GM12878 (cell line): ENCODE data around the gene DDR1. TPM values are rescaled to one million over a fixed set of nuclear protein-coding genes. Genes with fewer than 3 reads are reported as not detected.

Source experiments
- ATAC-seq: fragments of 200-7000 bp; cut with Tn5 transposase; 3 replicates; pipeline ENCODE4 v1.9.1; 2020; ENCODE audit warnings: mild to moderate bottlenecking, moderate library complexity
- BruUV-seq: library from RNA; stranded (reverse); fragments of 400-500 nt; replicated peaks from 2 replicates; lab custom pipeline; 2021; lab: Mats Ljungman, UMichigan
- CTCF ChIA-PET: fragments of 300-600 bp; sonication (Branson Sonifier 250); formaldehyde crosslinking; extraction: SDS; loops from one replicate; lab custom pipeline; 2021; ENCODE audit warnings: inconsistent platforms; lab: Yijun Ruan, JAX
- POLR2A ChIA-PET: fragments of 350-600 bp; formaldehyde crosslinking; extraction: SDS; loops from one replicate; lab custom pipeline; 2021; ENCODE audit warnings: inconsistent platforms; lab: Charles Lee
- RAD21 ChIA-PET: fragments of 300-600 bp; sonication (Branson Sonifier 250); formaldehyde crosslinking; loops from one replicate; lab custom pipeline; 2023; ENCODE audit warnings: antibody characterized with exemption; ENCODE audit not compliant: unreplicated experiment; lab: Charles Lee
- SMC1A ChIA-PET: fragments of 300-600 bp; sonication (Branson Sonifier 250); formaldehyde crosslinking; loops from one replicate; lab custom pipeline; 2023; ENCODE audit not compliant: unreplicated experiment, uncharacterized antibody; lab: Charles Lee
- DNase-seq: peaks from one replicate; pipeline ENCODE4 v3.0.0-alpha.2; 2011; ENCODE audit warnings: low read depth, low spot score
- FAIRE-seq: peaks from 3 replicates; lab custom pipeline; 2011; peaks lifted over from hg19 to GRCh38; lab: Jason Lieb, UNC
- H2AFZ ChIP-seq: 2 replicates; pipeline ENCODE4 v1.6.0; 2011; ENCODE audit warnings: low read depth, low read length, control low read depth; ENCODE audit not compliant: control insufficient read depth
- H3K27ac ChIP-seq: 2 replicates; pipeline ENCODE4 v1.5.1; 2011; ENCODE audit warnings: control low read depth; ENCODE audit not compliant: control insufficient read depth, insufficient read depth
- H3K27me3 ChIP-seq, 2 experiments: replicated peaks in 1 of 2; 2 replicates each; pipeline versions ENCODE4 v1.6.0 to v1.6.1; 2011; ENCODE audit warnings: low read length in 1 of 2; ENCODE audit not compliant: control insufficient read depth in 2 of 2, insufficient read depth in 2 of 2
- H3K36me3 ChIP-seq, 2 experiments: 2 replicates each; pipeline ENCODE4 v1.5.1; 2011; ENCODE audit warnings: low read length in 1 of 2; ENCODE audit not compliant: control insufficient read depth in 2 of 2, insufficient read depth in 2 of 2
- H3K4me1 ChIP-seq: 2 replicates; pipeline ENCODE4 v1.6.1; 2011; ENCODE audit warnings: mild to moderate bottlenecking, low read length, moderate library complexity, mixed read lengths; ENCODE audit not compliant: control insufficient read depth, insufficient read depth
- H3K4me2 ChIP-seq: 2 replicates; pipeline ENCODE4 v1.6.0; 2011; ENCODE audit warnings: control low read depth; ENCODE audit not compliant: control insufficient read depth, insufficient read depth
- H3K4me3 ChIP-seq: fragments of 200-600 bp; sonication (generic); 2 replicates; pipeline ENCODE4 v1.5.1; 2016
- H3K79me2 ChIP-seq: 2 replicates; pipeline ENCODE4 v1.6.0; 2011; ENCODE audit warnings: low read length; ENCODE audit not compliant: control insufficient read depth, insufficient read depth
- H3K9ac ChIP-seq: 2 replicates; pipeline ENCODE4 v1.8.0; 2011; ENCODE audit warnings: low read length, control low read depth, mixed read lengths; ENCODE audit not compliant: control insufficient read depth, insufficient read depth
- H3K9me3 ChIP-seq: replicated peaks from 3 replicates; pipeline ENCODE4 v1.5.1; 2011; ENCODE audit warnings: mild to moderate bottlenecking, low read length; ENCODE audit not compliant: control insufficient read depth, insufficient read depth
- H4K20me1 ChIP-seq: 2 replicates; pipeline ENCODE4 v1.6.0; 2011; ENCODE audit not compliant: control insufficient read depth, insufficient read depth
- ATF3 ChIP-seq: IDR thresholded peaks from 2 replicates; pipeline ENCODE4 v1.6.1; 2011; ENCODE audit warnings: low read depth, mild to moderate bottlenecking, low read length, moderate library complexity, borderline replicate concordance; ENCODE audit errors: extremely low read depth
- ATF7 ChIP-seq: fragments of 450-650 bp; IDR thresholded peaks from 2 replicates; pipeline ENCODE4 v1.6.1; 2016; ENCODE audit warnings: low read depth, mild to moderate bottlenecking
- BCL11A ChIP-seq: IDR thresholded peaks from 2 replicates; pipeline ENCODE4 v1.6.1; 2011; ENCODE audit warnings: low read depth, low read length
- BCL3 ChIP-seq: IDR thresholded peaks from 2 replicates; pipeline ENCODE4 v1.6.1; 2011; ENCODE audit warnings: borderline replicate concordance, low read depth, mild to moderate bottlenecking, moderate library complexity, low read length; ENCODE audit not compliant: insufficient read depth, poor library complexity, severe bottlenecking
- BMI1 ChIP-seq: fragments of 450-650 bp; IDR thresholded peaks from 2 replicates; pipeline ENCODE4 v1.6.1; 2016; ENCODE audit warnings: mild to moderate bottlenecking, moderate library complexity, borderline replicate concordance
- CREM ChIP-seq: IDR thresholded peaks from 2 replicates; pipeline ENCODE4 v1.6.1; 2014; ENCODE audit warnings: antibody characterized with exemption, low read depth
- FOS ChIP-seq: IDR thresholded peaks from 3 replicates; pipeline ENCODE4 v1.6.1; 2011; ENCODE audit warnings: borderline replicate concordance; ENCODE audit not compliant: insufficient read length; ENCODE audit errors: extremely low read depth
- FOXM1 ChIP-seq: IDR thresholded peaks from 2 replicates; pipeline ENCODE4 v1.6.1; 2012; ENCODE audit warnings: low read depth, mild to moderate bottlenecking, inconsistent platforms, low read length, moderate library complexity
- HCFC1 ChIP-seq: fragments of 150-350 bp; IDR thresholded peaks from 2 replicates; pipeline ENCODE4 v1.6.1; 2014; ENCODE audit warnings: low read length
- HSF1 ChIP-seq: fragments of 150-350 bp; IDR thresholded peaks from 2 replicates; pipeline ENCODE4 v1.6.1; 2014; ENCODE audit warnings: mild to moderate bottlenecking, low read depth, low read length
- IKZF1 ChIP-seq: fragments of 450-650 bp; conservative IDR thresholded peaks from 2 replicates; pipeline ENCODE4 v1.6.1; 2017; ENCODE audit warnings: antibody characterized with exemption, mild to moderate bottlenecking
- IRF4 ChIP-seq: IDR thresholded peaks from 2 replicates; pipeline ENCODE4 v1.6.1; 2011; ENCODE audit warnings: low read depth, low read length
- KAT2A ChIP-seq: conservative IDR thresholded peaks from 2 replicates; pipeline ENCODE4 v1.6.1; 2011; ENCODE audit warnings: low read depth, low read length; ENCODE audit not compliant: control insufficient read depth
- NFYA ChIP-seq: IDR thresholded peaks from 2 replicates; pipeline ENCODE4 v1.6.1; 2011; ENCODE audit warnings: low read depth, mild to moderate bottlenecking, low read length, improper control_type of control experiment, borderline replicate concordance
- NRF1 ChIP-seq: conservative IDR thresholded peaks from 2 replicates; pipeline ENCODE4 v1.6.1; 2011; ENCODE audit warnings: mild to moderate bottlenecking, low read depth, low read length, improper control_type of control experiment
- PAX5 ChIP-seq: IDR thresholded peaks from 2 replicates; pipeline ENCODE4 v1.6.1; 2011; ENCODE audit warnings: low read depth, low read length, borderline replicate concordance
- SPI1 ChIP-seq: IDR thresholded peaks from 2 replicates; pipeline ENCODE4 v1.6.1; 2011; ENCODE audit warnings: low read depth, mild to moderate bottlenecking, low read length, moderate library complexity, borderline replicate concordance; ENCODE audit not compliant: insufficient read depth
- SUPT20H ChIP-seq: IDR thresholded peaks from 2 replicates; pipeline ENCODE4 v1.6.1; 2011; ENCODE audit warnings: low read depth, mild to moderate bottlenecking, low read length, moderate library complexity, borderline replicate concordance; ENCODE audit not compliant: control insufficient read depth
- TBL1XR1 ChIP-seq: IDR thresholded peaks from 2 replicates; pipeline ENCODE4 v1.6.1; 2012; ENCODE audit warnings: low read depth, low read length, improper control_type of control experiment
- TCF12 ChIP-seq: IDR thresholded peaks from 2 replicates; pipeline ENCODE4 v1.6.1; 2011; ENCODE audit warnings: low read depth, mild to moderate bottlenecking, low read length
- YY1 ChIP-seq: IDR thresholded peaks from 2 replicates; pipeline ENCODE4 v1.6.1; 2011; ENCODE audit warnings: low read depth, mild to moderate bottlenecking, low read length
- ZNF207 ChIP-seq: fragments of 450-650 bp; IDR thresholded peaks from 2 replicates; pipeline ENCODE4 v1.6.1; 2014; ENCODE audit warnings: antibody characterized with exemption, mild to moderate bottlenecking, borderline replicate concordance
- WGBS: methylation state at CpG from one replicate; pipeline ENCODE4 v1.1.6; 2016; ENCODE audit warnings: low lambda C conversion rate; ENCODE audit not compliant: insufficient replicate concordance, insufficient coverage; ENCODE audit errors: missing lambda C conversion rate; 5-methylcytosine and 5-hydroxymethylcytosine counted together
- in situ Hi-C: fragments of 300-500 bp; cut with MboI; formaldehyde crosslinking; loops from 9 replicates; pipeline ENCODE4 v1.14.3; 2018; ENCODE audit warnings: mixed read lengths
- intact Hi-C: fragments of 100-400 bp; cut with micrococcal nuclease; formaldehyde crosslinking; loops from one replicate; pipeline ENCODE4 v1.14.2; 2022; ENCODE audit not compliant: unreplicated experiment
- polyA plus RNA-seq, 11 experiments: library from polyadenylated mRNA; depleted of rRNA in 4 of 11; unstranded in 6 of 11; stranded (reverse) in 5 of 11; fragments of >200 nt; fragmentation: Nextera tagmentation in 4 of 11; fragmentation: Illumina TruSeq in 1 of 11; extraction: Ambion mirVana in 4 of 11; extraction: Trizol in 1 of 11; gene quantifications; 1 replicate in 1 of 11; 2 replicates in 10 of 11; pipeline versions ENCODE4 v1.2.1 to v1.2.3, GENCODE V29; 2011 to 2016; ENCODE audit warnings: inconsistent platforms in 2 of 11, missing spikeins in 2 of 11, low read depth in 1 of 11
- total RNA-seq, 4 experiments: library from RNA; depleted of rRNA in 3 of 4; stranded (reverse); fragments of >200 nt in 3 of 4; fragmentation: Illumina TruSeq in 1 of 4; extraction: Trizol in 1 of 4; gene quantifications; 2 replicates each; pipeline versions ENCODE4 v1.2.1 to v1.2.3, GENCODE V29; 2013 to 2021

DDR1 gene
- total and polyA plus RNA-seq, 10 of the 15 experiments (the other 5 are each of a cell fraction or from before 2014, with no cell fraction given), result 1.1 to 39.0 (median 11.9) TPM

- no peak for TF ChIP-seq ZNF207
- TF ChIP-seq CREM, result no peak
- no peak for TF ChIP-seq NFYA
- TF ChIP-seq KAT2A, result no peak
- no peak for TF ChIP-seq IKZF1
- TF ChIP-seq FOS, result no peak
- no peak for TF ChIP-seq NRF1
- no peak for TF ChIP-seq YY1
- TF ChIP-seq PAX5, result no peak
- TF ChIP-seq IRF4, result no peak
- no peak for TF ChIP-seq HCFC1
- TF ChIP-seq SPI1, result no peak
These were observed 7.1 kb downstream of the DDR1 start (continued) for GRCh38 chr6:30891450-30891723.

- H4K20me1 ChIP-seq, result no peaks in the 10 kb centered on the region
- no peak for DNase-seq
- no peaks in the 10 kb centered on the region; the same call in 1 of the 2 replicates for H3K79me2 ChIP-seq
- no peak for FAIRE-seq
- no peak for ATAC-seq
- no peak overlapping the region for H3K9ac ChIP-seq
- in situ Hi-C loops, result no loop called here
- H3K4me1 ChIP-seq, result no peaks in the 10 kb centered on the region; the same call in 1 of the 2 replicates
- SMC1A ChIA-PET, result interaction anchor here (1.0 kb wide), 1 partner anchor 16 kb away, joined by 3 read pairs; the partner anchor contains the start of gene GTF2H4
- BruUV-seq, result no TSS peak
- H3K27me3 ChIP-seq, result no peaks in the 10 kb centered on the region
- POLR2A ChIA-PET, result interaction anchor here (0.7 kb wide), 1 partner anchor 502 kb away, joined by 4 read pairs; no protein-coding TSS in a partner anchor
- intact Hi-C loops, result no loop called here
- CTCF ChIA-PET, result no interaction called here
- peaks cover 0 to 6% of the 10 kb centered on the region in 2 experiments; a peak in 3 of 4 replicates for H3K36me3 ChIP-seq
- no peak overlapping the region for H3K4me3 ChIP-seq
- H2AFZ ChIP-seq, result no peak overlapping the region
- H3K9me3 ChIP-seq, result no peaks in the 10 kb centered on the region
- no peak overlapping the region for H3K27ac ChIP-seq
- no peak overlapping the region for H3K4me2 ChIP-seq
- 67% methylated on average over 21 of the region's 21 CpGs for WGBS
- RAD21 ChIA-PET, result no interaction called here
- TF ChIP-seq ATF7, result no peak
- no peak for TF ChIP-seq TBL1XR1
- no peak for TF ChIP-seq ATF3
- TF ChIP-seq HSF1, result no peak
- TF ChIP-seq BMI1, result no peak
- no peak for TF ChIP-seq BCL11A
- no peak for TF ChIP-seq BCL3
- no peak for TF ChIP-seq TCF12
- no peak for TF ChIP-seq SUPT20H
- no peak for TF ChIP-seq FOXM1
- no peak for TF ChIP-seq IKZF1
These were observed 7.7 kb downstream of the DDR1 start for GRCh38 chr6:30891816-30892538.
